ENCODE data around the gene APLNR.

GRCh38 chr11:57277845-57278720, 41.0 kb upstream of the APLNR start:
- TF ChIP-seq CTCF (IDR thresholded peaks at IDR 0.05; ENCODE audit: low read depth, low read length) (peak; percentile 97), EZH2phosphoT487 (IDR thresholded peaks at IDR 0.05; ENCODE audit: low read depth) (no peak)

Data from OCI-LY3 (cell line).